Measurements from ENCODE around the gene GPR84. TPM values are rescaled to one million over a fixed set of nuclear protein-coding genes. Genes with fewer than 3 reads are reported as not detected.

The GPR84 gene
- total and polyA plus RNA-seq, 3 donors from 2014 or later = 0.43 to 0.58 TPM; not detected in 1

- peaks cover 40% of the 10 kb centered on the region for H3K4me1 ChIP-seq
Measured at GRCh38 chr12:54333420-54334034, 30.8 kb downstream of the GPR84 start.

GRCh38 chr12:54331461-54331860 is 32.8 kb downstream of the GPR84 start:
- H3K4me1 ChIP-seq = peaks cover 20% of the 10 kb centered on the region
- no peak overlapping the region for H3K4me3 ChIP-seq
- H3K9me3 ChIP-seq = no peaks in the 10 kb centered on the region
- WGBS, 2 donors = 75% methylated on average over 5 of the region's 5 CpGs
- no peaks in the 10 kb centered on the region for H3K36me3 ChIP-seq (ENCODE audit: low read depth, missing control alignments)
- intact Hi-C loops (cut with DNase I; ENCODE audit: low total_unique reads) = no loop called here
- H3K27ac ChIP-seq = no peak overlapping the region
- no peaks in the 10 kb centered on the region for H3K27me3 ChIP-seq
- no peak for TF ChIP-seq CTCF (IDR thresholded peaks at IDR 0.05)
- no peak for TF ChIP-seq POLR2A (IDR thresholded peaks at IDR 0.05)
- no peak for DNase-seq

More at GRCh38 chr12:54333420-54334034, 30.8 kb downstream of the GPR84 start:
- Histone ChIP-seq H3K36me3 (ENCODE audit: low read depth, missing control alignments) (no peaks in the 10 kb centered on the region), H3K4me3 (no peak overlapping the region), H3K27ac (no peak overlapping the region), H3K9me3 (no peaks in the 10 kb centered on the region), H3K27me3 (no peaks in the 10 kb centered on the region)
- intact Hi-C loops (cut with DNase I; ENCODE audit: low total_unique reads) = no loop called here
- TF ChIP-seq POLR2A (IDR thresholded peaks at IDR 0.05) = no peak
- no peak for TF ChIP-seq CTCF (IDR thresholded peaks at IDR 0.05)
- WGBS, 2 donors = 98% methylated on average over 4 of the region's 4 CpGs
- DNase-seq = no peak

GRCh38 chr12:54330442-54330841 is 33.8 kb downstream of the GPR84 start:
- H3K4me1 ChIP-seq = peaks cover 23% of the 10 kb centered on the region
- no peak overlapping the region for H3K4me3 ChIP-seq
- TF ChIP-seq POLR2A (IDR thresholded peaks at IDR 0.05) (no peak), CTCF (IDR thresholded peaks at IDR 0.05) (no peak)
- no peaks in the 10 kb centered on the region for H3K9me3 ChIP-seq
- no peaks in the 10 kb centered on the region for H3K36me3 ChIP-seq (ENCODE audit: low read depth, missing control alignments)
- no peak for DNase-seq
- no peak overlapping the region for H3K27ac ChIP-seq
- intact Hi-C loops (cut with DNase I; ENCODE audit: low total_unique reads) = no loop called here
- no peaks in the 10 kb centered on the region for H3K27me3 ChIP-seq
- 75 to 83% methylated on average over 3 of the region's 3 CpGs for WGBS, 2 donors

GRCh38 chr12:54329759-54330158 is 34.5 kb downstream of the GPR84 start:
- TF ChIP-seq POLR2A (IDR thresholded peaks at IDR 0.05) (no peak), CTCF (IDR thresholded peaks at IDR 0.05) (no peak)
- Histone ChIP-seq H3K4me1 (peaks cover 23% of the 10 kb centered on the region), H3K27me3 (no peaks in the 10 kb centered on the region), H3K4me3 (no peak overlapping the region), H3K36me3 (ENCODE audit: low read depth, missing control alignments) (no peaks in the 10 kb centered on the region), H3K27ac (no peak overlapping the region), H3K9me3 (no peaks in the 10 kb centered on the region)
- intact Hi-C loops (cut with DNase I; ENCODE audit: low total_unique reads) = no loop called here
- DNase-seq = no peak
- WGBS, 2 donors = 55 to 71% methylated on average over 5 of the region's 5 CpGs
